ENCODE results near the gene SUGCT.

DNA sequence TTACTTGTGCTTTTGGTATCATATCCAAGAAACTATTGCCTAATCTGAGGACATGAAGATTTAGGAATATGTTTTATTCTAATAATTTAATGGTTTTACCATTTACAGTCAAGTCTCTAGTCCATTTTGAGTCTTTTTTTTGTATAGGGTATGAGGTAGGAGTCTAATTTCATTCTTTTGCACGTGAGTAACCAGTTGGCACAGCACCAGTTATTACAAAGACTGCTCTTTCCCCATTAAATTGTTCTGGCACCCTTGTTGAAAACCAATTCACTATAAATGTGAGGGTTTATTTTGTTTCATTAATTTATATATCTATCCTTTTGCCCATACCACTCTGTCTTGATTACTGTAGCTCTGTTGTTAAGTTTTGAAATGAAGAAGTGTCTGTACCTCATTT, 381.6 kb downstream of the SUGCT start:
- TF ChIP-seq POLR2A (IDR thresholded peaks at IDR 0.05) (no peak), CTCF (IDR thresholded peaks at IDR 0.05) (no peak)
